GM19395 (cell line): ENCODE data around the gene BNIP1.

Source experiments
- ATAC-seq: cut with Tn5 transposase; IDR thresholded peaks from one replicate; pipeline ENCODE4 v1.9.1; 2021; ENCODE audit warnings: mild to moderate bottlenecking, moderate library complexity; ENCODE audit not compliant: unreplicated experiment

Gene BNIP1

DNA sequence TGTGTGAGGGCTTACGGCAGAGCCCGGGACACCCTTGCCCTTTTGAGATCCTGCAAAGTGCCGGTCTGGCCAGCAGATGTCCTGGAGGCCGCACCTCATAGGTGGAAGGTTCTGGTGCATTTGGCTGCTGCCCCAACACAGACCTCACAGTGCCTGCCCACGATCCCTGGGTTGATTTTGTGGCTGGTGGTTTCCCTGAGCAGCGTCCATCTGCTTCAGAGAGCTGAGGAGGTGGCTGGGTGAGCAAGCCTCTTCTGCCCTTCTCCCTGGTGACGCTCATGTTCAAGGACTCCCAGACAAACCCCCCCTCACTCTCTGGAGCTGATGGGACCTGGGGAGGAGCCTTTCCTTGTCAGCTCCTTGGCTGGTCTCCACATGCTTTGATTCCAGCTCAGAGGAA is 18.9 kb downstream of the BNIP1 start:
- no peak for ATAC-seq

DNA sequence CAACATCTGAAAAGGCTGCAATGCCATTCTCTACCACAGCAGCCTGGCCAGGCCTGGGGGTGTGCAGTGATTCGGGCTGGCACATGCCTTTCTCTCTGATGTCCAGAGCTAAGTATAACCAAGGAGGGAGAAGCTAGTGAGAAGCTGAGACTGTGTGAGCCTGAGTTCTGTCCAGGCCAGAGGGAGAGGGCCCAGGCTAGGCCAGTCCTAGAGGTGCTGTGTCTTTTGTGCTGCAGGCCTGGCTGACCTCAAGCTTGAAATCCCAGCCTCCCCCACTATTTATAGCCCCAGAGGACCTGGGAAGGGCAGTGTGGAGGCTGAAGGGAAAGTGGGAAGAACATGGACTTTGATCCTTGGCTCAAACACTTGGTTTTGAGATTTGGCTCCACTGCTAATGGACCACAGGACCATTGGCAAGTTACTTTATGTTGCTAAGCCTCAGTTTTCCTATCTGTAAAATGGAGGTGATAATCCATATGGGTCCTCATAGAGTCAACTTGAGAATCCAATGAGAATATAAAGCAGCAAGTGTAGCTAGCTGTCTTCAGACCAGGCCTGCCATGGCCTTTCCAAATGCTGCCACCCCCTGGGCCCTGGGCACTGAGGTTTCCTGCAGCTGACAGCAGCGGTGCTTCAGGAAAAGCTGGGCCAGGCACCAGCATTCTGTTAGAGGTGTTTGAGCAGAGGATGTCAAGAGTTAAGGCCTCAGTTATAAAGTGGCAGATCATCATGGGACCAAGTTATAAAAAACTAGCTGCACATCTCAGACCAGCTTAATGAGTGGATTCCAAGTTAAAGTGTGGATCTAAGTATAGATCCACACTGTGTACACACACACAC is 21.1 kb downstream of the BNIP1 start:
- no peak for ATAC-seq

DNA sequence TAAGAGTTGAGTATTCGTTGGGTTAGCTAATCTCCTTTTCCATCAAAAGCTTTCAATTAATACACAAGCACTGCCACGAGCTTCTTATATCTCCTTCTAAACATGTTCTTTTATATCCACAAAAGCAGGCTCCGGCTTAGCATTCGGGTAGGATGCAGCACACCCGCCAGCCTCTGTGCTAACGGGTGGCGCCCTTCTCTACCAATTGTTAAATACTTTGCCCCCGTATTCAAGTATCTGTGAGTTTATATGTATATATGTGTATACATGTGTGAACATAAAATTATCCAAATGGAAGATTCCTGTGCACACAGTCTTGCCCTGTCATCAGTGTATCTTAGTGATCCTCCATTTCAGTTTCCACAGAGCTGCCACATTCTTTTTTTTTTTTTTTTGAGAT is 27.8 kb downstream of the BNIP1 start:
- ATAC-seq = no peak

DNA sequence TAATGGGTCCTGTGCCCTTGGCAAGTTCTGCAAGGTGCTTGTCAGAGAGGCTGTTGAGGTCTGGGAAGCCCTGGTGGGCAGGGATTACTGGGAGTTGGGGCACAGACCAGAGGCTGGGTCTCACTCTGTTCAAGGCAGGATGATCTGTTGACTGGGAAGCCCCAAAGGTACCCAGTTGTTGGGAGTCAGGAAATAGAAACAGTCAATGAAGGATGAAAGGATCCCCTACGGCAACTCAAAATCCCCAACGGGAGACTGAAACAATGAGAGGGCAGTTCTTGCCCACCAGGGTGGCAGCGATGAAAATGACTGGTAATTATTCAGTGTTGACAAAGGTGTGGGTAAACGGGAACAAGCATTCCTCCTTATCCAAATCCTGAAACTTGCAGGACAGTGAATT is 31.2 kb downstream of the BNIP1 start:
- ATAC-seq = no peak

DNA sequence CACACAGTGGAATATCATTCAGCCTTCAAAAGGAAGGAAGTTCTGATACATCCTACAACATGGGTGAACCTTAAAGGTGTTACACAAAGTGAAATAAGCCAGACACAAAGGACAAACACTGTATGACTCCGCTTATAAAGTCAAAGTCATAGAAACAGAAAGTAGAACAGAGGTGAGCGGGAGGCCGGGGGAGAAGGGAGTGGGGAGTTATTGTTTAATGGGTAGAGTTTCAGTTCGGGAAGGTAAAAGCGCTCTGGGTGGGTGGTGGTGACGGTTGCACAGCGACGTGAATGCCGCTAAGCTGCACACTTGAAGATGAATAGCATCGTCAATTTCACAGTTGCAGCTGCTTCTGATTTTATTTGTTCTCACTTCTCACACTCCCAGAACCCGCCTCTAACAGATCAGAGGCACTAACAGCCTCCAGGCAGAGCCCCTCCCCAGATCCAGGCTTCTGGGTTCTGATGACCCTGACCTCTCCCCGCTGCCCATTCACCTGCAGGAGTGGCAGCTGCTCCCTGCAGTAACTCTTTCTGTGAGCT is 34.1 kb downstream of the BNIP1 start:
- no peak for ATAC-seq

DNA sequence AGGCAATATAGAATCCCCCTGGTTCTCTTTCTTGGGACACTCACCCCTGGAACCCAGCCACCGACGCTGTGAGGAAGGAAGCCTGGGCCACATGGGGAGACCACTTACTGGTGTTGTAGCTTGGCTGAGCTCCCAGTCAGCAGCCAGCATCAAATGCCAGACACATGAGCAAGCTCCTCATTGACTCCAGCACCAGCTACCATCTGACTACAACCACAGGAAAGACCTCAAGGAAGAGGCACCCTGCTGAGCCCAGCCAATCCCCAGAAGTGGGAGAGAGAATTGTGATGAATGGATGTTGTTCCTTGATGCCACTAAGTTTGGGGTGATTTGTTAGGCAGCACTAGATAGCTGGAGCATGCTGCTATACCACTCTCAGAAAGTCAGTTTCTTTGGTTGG is 36.0 kb downstream of the BNIP1 start:
- no peak for ATAC-seq

DNA sequence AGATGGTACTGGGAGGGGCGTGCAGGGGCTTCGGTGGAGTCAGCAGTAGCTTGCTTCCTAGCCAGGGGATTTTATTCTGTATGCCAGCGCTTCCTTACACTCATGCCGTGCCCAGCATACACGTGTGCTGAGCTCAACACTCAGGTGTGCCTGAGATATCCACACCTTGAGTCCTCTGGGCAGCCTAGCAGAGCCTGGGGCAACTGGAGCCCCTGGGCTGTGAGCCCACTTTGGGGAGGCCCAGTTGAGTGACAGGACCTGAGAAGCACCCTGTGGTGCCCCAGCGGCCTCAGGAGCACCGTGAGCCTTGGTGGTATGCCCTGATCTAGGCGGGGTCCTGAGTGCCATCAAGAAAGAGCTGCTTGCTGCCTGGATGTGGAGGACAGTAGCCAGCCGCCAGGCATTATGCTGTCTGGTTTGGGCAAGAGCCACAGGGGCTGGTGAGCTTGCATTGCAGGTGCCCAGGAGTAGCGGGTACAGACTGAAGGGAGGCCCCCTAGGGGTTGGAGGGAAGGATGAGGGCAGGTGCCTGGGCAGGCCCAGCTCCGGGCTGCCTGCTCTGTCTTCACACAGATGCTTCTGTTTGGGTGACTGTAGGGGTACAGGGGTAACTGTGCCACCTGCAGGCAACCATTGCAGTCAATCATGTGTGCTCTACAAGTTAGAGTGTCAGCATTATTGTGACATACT is 42.9 kb downstream of the BNIP1 start:
- no peak for ATAC-seq

DNA sequence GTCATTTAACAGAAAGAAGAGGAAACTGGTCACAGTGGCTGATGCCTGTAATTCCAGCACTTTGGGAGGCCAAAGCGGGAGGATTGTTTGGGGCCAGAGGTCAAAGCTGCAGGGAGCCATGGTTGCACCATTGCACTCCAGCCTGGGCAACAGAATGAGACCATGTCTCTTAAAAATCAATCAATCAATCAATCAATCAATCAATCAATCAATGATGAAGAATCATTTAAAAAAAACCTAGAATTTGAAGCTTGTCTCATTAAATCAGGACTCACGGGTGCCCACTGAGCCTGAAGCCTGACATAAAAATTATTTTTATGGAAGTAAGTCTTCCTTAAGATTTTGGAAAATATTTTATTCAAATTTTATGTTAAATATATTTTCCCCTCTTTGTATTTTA is 43.9 kb downstream of the BNIP1 start:
- no peak for ATAC-seq

DNA sequence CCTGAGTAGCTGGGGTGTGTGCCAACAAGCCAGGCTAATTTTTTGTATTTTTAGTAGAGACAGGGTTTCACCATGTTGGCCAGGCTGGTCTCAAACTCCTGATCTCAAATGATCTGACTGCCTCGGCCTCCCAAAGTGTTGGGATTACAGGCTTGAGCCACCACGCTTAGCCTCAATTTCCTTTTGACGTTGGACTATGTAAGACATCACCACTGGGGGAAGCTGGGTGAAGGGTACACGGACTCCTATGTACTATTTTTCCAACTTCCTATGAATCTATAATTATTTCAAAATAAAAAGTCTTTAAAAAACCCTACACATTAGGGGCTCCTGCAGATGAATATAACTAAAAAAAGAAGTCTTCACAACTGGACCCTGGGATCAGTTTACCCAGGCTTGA is 46.7 kb downstream of the BNIP1 start:
- no peak for ATAC-seq

DNA sequence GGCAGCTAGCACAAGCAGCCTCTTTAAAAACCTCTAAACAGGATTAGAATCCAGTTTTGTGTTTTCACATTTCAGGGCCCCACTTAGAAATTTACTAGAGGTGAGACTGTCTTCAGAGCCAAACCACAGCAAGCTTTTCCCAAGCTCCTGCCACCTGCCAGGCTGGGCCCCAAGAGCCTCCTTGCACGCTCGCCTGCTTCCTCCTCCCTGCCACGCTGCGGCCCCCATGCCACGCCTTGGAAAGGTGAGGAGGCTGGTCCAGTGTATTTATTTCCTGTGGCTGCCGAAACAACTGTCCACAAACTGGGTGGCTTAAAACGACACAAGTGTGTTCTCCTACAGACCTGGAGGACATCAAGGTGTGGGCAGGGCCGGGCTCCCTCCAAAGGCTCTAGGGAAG is 47.2 kb downstream of the BNIP1 start:
- ATAC-seq = no peak

DNA sequence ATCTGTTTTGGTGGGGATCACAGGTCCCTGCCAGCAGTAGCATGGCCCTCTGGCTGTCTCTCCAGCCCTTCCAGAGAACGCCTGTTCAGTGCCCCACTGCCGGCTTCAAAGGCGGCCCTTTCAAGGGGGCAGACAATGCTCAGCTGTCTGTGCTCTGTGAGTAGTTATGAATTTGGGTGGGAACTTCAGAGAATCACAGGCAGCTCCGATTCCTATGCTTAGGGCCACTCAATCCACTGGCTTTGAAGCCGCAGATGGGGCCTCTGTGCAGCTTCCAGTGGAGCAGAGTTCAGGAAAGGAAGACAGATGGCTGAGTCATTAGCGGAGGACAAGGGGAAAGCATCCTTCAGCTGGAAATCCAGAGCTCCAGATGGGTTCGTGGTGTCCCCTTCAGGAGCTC is 48.2 kb downstream of the BNIP1 start:
- ATAC-seq = no peak

DNA sequence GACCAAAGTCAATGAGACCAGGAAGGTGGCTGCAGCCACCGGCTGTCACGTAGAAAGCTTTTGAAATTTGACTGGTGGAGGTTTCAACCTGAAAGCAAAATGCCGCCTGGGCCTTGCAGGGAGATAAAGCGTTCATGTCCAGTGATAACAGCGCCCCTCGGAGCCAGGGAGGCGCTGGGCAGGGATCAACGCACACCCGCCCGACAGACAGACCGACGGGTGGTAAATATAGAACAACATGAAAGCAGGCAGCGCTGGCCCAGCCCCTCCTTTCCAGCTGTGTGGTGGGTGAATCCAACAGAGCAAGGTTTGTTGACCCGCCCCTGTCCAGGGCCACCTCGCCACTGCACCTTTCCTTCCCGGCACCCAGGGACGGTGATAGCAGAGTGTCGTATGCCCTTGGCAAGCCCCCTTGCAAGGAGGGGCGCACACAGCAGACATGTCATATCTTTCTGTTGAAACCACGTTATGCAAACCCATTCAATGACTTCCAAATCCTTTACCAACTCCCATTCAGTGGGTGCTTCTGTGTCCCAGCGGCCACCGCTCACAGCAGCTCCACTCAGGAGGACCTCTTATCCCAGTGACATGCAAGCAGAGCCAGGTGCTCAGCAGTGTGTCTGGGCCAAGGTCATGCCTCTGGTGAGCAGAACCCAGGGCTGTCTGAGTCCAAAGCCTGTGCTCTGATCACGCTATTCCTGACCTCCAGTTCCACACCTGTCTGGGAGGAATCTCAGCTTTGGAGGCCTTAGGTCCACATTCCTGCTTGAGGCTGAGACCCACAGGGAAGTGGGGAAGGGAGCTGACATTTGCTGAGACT is 52.0 kb downstream of the BNIP1 start:
- ATAC-seq = no peak

DNA sequence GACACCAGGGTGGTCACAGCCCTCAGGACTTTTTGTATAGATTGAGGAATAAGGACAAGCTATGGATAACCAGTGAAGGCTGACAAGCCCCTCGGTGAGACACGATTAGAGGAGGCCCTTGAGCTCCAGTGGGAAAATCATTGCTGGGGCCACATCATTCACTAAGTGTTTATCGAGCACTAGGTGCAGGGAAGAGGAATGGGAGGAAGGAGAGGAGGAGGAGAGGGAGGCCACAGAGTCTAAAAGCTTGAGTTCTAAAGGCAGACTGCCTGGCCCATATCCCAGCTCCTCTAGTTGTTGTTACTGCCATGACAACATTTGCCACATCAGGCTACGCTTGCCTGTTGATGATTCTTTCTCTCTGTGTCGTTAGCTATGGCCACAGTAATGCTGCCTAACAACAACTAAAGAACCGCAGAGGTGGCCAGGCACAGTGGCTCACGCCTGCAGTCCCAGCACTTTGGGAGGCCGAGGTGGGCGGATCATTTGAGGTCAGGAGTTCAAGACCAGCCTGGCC is 53.1 kb downstream of the BNIP1 start:
- no peak for ATAC-seq

DNA sequence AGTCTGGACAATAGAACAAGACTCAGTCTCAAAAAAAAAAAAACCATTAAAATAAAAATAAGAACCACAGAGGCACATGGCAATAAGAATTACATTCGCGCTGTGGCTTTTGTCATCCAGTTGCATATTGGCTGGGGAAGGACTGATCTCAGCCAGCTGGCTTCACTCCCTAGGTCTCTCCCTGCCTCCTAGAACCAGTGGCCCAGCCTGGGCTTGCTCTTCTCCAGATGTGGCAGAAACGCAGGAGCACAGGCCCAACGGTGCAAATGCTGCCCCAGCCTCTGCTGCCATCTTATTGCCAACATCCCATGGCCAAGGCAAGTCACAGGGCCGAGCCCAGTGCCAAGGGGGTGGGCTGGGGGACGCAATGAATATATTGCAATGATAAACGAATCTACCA is 53.7 kb downstream of the BNIP1 start:
- ATAC-seq = no peak

DNA sequence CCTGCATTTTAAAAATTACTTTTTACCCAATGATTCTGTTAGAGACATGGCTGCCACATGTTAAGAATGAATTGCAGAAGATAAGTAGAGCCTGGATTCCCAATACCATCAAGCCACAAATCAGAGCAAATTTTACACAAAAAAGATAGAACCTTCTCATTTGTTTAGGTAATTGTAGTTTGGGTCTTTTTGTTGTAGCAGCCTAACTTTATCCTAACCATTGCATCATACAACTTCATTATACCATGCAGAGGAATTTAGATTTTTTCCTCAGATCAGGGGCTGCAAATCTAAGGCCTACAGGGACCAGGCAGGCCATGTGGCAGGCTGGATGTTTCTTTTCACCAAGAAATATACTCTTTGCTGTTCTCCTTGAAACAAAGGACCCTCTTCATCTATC is 56.0 kb downstream of the BNIP1 start:
- no peak for ATAC-seq

DNA sequence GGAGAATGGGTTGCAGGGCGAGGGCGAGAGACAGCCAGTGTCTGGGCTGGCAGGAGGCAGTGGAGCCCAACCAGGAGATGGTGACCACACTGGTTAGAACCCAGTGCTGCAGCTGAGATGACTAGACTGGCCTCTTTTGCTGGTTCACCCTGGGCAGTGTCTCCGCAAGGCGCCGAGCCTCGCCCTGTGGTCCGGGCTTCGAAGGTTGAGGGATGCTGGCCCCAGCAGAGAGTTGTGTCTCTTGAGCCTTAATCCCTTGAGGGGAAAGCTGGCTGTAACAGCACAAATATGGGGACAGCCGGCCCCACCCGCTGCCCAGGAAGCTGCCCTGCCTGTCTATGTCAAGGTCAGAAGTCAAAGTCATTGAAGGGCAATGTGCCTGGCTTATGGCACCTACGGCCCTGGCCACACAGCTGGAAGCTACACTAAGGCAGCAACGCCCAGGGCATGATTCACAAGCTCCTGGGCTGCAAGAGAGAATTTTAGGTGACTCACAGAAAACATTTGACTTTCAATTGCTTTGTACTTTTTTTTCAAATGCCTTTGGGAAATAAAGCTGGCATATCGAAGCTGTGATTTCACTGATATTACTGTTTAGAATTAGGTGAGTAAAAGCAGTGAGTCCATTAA is 57.4 kb downstream of the BNIP1 start:
- no peak for ATAC-seq

DNA sequence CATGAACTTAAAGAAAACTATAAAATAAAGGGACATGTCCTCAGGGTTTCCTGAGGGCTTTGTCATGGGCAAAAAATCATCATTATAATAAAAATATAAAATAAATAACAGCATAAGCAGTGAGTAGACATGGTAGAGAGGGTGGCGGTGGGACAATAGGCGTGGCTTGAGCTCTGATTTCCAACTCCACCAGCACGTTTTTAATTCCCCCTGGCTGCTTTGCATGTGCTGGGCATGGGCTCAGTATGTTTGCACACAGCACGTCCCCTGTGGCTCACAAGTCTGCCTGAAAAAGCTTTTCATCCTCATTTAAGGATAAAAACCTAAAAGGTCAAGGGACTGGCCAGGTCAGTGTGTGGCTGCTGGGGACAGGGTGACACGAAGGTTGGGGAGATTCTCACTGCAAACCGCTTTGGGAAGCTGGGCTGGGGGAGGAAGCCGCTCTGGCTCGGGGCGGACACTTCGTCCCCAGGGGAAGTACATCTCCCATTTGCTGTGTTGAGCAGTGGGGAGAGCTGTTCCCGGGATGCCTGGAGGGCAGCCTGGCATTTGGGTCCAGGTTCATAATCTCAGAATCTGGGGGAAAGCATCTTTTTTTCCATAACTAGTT is 58.0 kb downstream of the BNIP1 start:
- ATAC-seq = no peak

DNA sequence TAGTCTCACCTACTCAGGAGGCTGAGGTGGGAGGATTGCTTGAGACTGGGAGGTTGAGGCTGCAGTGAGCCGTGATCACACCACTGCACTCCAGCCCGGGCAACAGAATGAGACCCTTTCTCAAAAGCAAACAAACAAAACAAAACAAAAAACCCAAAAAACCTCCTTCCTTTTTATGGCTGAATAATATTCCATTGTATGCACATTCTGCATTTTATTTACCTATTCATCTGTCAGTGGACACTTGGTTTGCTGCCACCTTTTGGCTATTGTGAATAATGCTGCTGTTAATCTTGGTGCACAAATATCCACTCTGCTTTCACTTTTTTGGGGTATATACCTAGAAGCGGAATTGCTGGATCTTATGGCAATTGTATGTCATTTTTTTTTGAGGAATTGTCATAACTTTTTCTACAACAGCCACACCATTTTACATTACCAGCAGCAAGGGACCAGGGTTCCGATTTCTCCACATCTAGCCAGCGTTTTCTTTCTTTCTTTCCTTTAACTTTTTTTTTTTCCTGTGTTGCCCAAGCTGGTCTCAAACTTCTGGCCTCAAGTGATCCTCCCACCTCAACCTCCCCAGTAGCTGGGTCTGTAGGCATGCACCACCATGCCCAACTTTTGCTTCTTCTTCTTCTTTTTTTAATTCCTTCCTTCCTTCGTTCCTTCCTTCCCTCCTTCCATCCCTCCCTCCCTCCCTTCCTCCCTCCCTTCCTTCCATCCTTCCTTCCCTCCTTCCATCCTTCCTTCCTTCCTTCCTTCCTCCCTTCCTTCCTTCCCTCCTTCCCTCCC is 60.1 kb downstream of the BNIP1 start:
- ATAC-seq = no peak

DNA sequence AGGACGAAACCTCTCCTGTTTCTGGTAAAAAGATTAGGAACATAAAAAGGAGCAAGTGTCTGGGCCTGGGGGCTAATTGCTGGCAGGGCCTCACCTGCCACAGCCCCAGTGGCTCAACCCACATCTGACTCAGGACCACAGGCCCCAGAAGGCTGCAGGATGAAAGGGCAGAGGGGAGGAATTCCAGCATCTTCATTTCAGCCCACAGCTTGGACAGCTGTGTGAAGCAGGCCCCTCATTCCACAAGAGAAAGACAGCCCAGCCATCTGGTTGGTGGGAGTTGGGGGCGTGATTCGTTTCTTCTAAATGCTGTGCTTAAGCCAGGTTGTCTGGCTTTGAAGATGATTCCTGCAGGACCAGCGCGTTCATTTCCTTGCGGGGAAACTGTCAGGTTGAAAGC is 61.6 kb downstream of the BNIP1 start:
- ATAC-seq = no peak

DNA sequence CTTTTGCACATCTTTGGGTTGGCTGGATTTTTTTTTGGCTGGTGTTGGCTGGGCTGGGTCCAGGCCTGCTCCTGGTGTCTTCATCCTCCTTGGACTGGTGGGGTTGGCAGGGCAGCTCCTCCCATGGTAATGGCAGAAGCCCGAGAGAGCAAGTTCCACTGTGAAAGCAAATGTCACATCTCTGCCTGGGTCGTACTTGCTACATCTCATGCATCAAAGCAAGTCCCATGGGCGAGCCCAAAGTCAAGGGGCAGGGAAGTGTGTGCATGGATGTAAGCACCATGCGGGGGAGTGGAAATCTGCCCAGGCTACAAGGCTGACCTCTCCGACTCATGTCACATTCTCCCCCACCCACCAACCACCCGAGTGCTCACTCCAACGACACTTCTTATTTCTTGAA is 64.0 kb downstream of the BNIP1 start:
- ATAC-seq = no peak
